Lower lobe of right lung (tissue), 2 donors: ENCODE results near the gene HOXA13. TPM values are rescaled to one million over a fixed set of nuclear protein-coding genes. Genes with fewer than 3 reads are reported as not detected.

ENCODE experiments used
- ATAC-seq, 2 donors: fragments of 200-7000 bp; cut with Tn5 transposase; one replicate each; pipeline ENCODE4 v1.9.1; 2020 to 2022; ENCODE audit warnings: mild to moderate bottlenecking in 2 of 2, moderate library complexity in 2 of 2
- DNase-seq: peaks from one replicate; pipeline ENCODE4 v3.0.0-alpha.2; 2020
- H3K27ac ChIP-seq: fragments of 200-600 bp; one replicate; pipeline ENCODE4 v1.8.0; 2022
- H3K27me3 ChIP-seq: fragments of 200-600 bp; one replicate; pipeline ENCODE4 v1.8.0; 2022; ENCODE audit warnings: low read depth
- H3K36me3 ChIP-seq: fragments of 200-600 bp; one replicate; pipeline ENCODE4 v1.8.0; 2022; ENCODE audit warnings: mild to moderate bottlenecking
- H3K4me1 ChIP-seq: fragments of 200-600 bp; one replicate; pipeline ENCODE4 v1.8.0; 2022
- H3K4me3 ChIP-seq: fragments of 200-600 bp; one replicate; pipeline ENCODE4 v1.8.0; 2022; ENCODE audit warnings: mild to moderate bottlenecking
- H3K9me3 ChIP-seq: fragments of 200-600 bp; one replicate; pipeline ENCODE4 v1.8.0; 2022
- CTCF ChIP-seq: fragments of 200-600 bp; IDR thresholded peaks from one replicate; pipeline ENCODE4 v1.8.0; 2022; ENCODE audit warnings: antibody characterized with exemption, mild to moderate bottlenecking
- intact Hi-C: fragments of 100-400 bp; cut with DNase I; formaldehyde crosslinking; loops from one replicate; pipeline ENCODE4 v1.11.0; 2022
- total RNA-seq: library from RNA; stranded (reverse); fragmentation: NEBNext Ultra II Directional; extraction: Animal tissue kit (Norgen Biotek cat#: 25700); gene quantifications from one replicate; pipeline ENCODE4 v1.2.1, GENCODE V29; 2021
- donor health status: DM: no; HTN: yes; CAD: no; lungs with severe emphysema.

HOXA13 gene
- total RNA-seq, 1 donor from 2014 or later, result not detected

- intact Hi-C loops, result no loop called here
- Histone ChIP-seq H3K4me1 (peaks cover 20% of the 10 kb centered on the region), H3K36me3 (no peaks in the 10 kb centered on the region), H3K4me3 (no peak overlapping the region), H3K27ac (no peak overlapping the region), H3K27me3 (peaks cover 98% of the 10 kb centered on the region), H3K9me3 (no peaks in the 10 kb centered on the region)
- TF ChIP-seq CTCF, result no peak
- ATAC-seq, result no peak
- no peak for DNase-seq
These were observed 11.2 kb upstream of the HOXA13 start for GRCh38 chr7:27211084-27211446.

GRCh38 chr7:27210441-27211083 is 10.7 kb upstream of the HOXA13 start:
- DNase-seq (no peak), ATAC-seq (peak; percentile 34 to 72)
- intact Hi-C loops, result no loop called here
- peaks cover 98% of the 10 kb centered on the region for H3K27me3 ChIP-seq
- no peak overlapping the region for H3K27ac ChIP-seq
- no peaks in the 10 kb centered on the region for H3K9me3 ChIP-seq
- peaks cover 24% of the 10 kb centered on the region for H3K4me1 ChIP-seq
- H3K36me3 ChIP-seq, result no peaks in the 10 kb centered on the region
- H3K4me3 ChIP-seq, result peak overlapping the region; percentile 20
- TF ChIP-seq CTCF, result peak; percentile 78

- peaks cover 98% of the 10 kb centered on the region for H3K27me3 ChIP-seq
- intact Hi-C loops, result no loop called here
- no peaks in the 10 kb centered on the region for H3K36me3 ChIP-seq
- peaks cover 30% of the 10 kb centered on the region for H3K4me1 ChIP-seq
- no peak for TF ChIP-seq CTCF
- no peak overlapping the region for H3K27ac ChIP-seq
- ATAC-seq, result no peak
- DNase-seq, result no peak
- H3K9me3 ChIP-seq, result no peaks in the 10 kb centered on the region
- no peak overlapping the region for H3K4me3 ChIP-seq
These were observed 10.1 kb upstream of the HOXA13 start for GRCh38 chr7:27209933-27210440.

- no peak for DNase-seq
- no peak for TF ChIP-seq CTCF
- no peak for ATAC-seq
- Histone ChIP-seq H3K9me3 (no peaks in the 10 kb centered on the region), H3K36me3 (no peaks in the 10 kb centered on the region), H3K4me1 (peaks cover 35% of the 10 kb centered on the region), H3K4me3 (no peak overlapping the region), H3K27me3 (peaks cover 98% of the 10 kb centered on the region), H3K27ac (no peak overlapping the region)
- intact Hi-C loops, result no loop called here
These were observed 9.1 kb upstream of the HOXA13 start for GRCh38 chr7:27208998-27209397.

GRCh38 chr7:27207348-27207985 is 7.6 kb upstream of the HOXA13 start:
- DNase-seq, result no peak
- no peak for TF ChIP-seq CTCF
- peaks cover 97% of the 10 kb centered on the region for H3K27me3 ChIP-seq
- no peak overlapping the region for H3K27ac ChIP-seq
- intact Hi-C loops, result no loop called here
- ATAC-seq, result no peak
- H3K4me3 ChIP-seq, result no peak overlapping the region
- H3K36me3 ChIP-seq, result no peaks in the 10 kb centered on the region
- H3K4me1 ChIP-seq, result peaks cover 22% of the 10 kb centered on the region
- no peaks in the 10 kb centered on the region for H3K9me3 ChIP-seq
